Suprapubic skin (tissue), 4 donors: ENCODE data around the gene INPP5F. TPM values are rescaled to one million over a fixed set of nuclear protein-coding genes. Genes with fewer than 3 reads are reported as not detected.

Source experiments
- DNase-seq, 2 donors: peaks; one replicate each; pipeline ENCODE4 v3.0.0-alpha.2; 2019; ENCODE audit warnings: low spot score in 2 of 2
- H3K27ac ChIP-seq: fragments of 200-600 bp; sonication (generic); one replicate; pipeline ENCODE4 v1.5.1; 2019
- H3K27me3 ChIP-seq: fragments of 200-600 bp; sonication (generic); one replicate; pipeline ENCODE4 v1.5.1; 2019
- H3K36me3 ChIP-seq: fragments of 200-600 bp; sonication (generic); one replicate; pipeline ENCODE4 v1.5.1; 2019
- H3K4me1 ChIP-seq: fragments of 200-600 bp; sonication (generic); one replicate; pipeline ENCODE4 v1.5.1; 2019
- H3K4me3 ChIP-seq: fragments of 200-600 bp; sonication (generic); one replicate; pipeline ENCODE4 v1.5.1; 2019; ENCODE audit warnings: mild to moderate bottlenecking
- H3K9me3 ChIP-seq: fragments of 200-600 bp; sonication (generic); one replicate; pipeline ENCODE4 v1.5.1; 2019
- CTCF ChIP-seq, 2 donors: fragments of 200-600 bp in 1 of 2; fragments of 450-650 bp in 1 of 2; sonication (generic) in 1 of 2; IDR thresholded peaks; one replicate each; pipeline ENCODE4 v1.5.1; 2016 to 2019; ENCODE audit warnings: antibody characterized with exemption in 2 of 2, mild to moderate bottlenecking in 1 of 2, moderate library complexity in 1 of 2
- EP300 ChIP-seq: sonication (generic); formaldehyde crosslinking; IDR thresholded peaks from one replicate; pipeline ENCODE4 v1.6.1; 2017; ENCODE audit warnings: antibody characterized with exemption
- POLR2A ChIP-seq, 2 donors: fragments of 450-650 bp; IDR thresholded peaks; one replicate each; pipeline ENCODE4 v1.6.1; 2017; ENCODE audit warnings: antibody characterized with exemption in 2 of 2, mild to moderate bottlenecking in 2 of 2, moderate library complexity in 2 of 2
- POLR2AphosphoS5 ChIP-seq, 3 donors: sonication (generic); formaldehyde crosslinking; IDR thresholded peaks; one replicate each; pipeline ENCODE4 v1.6.1; 2017; ENCODE audit warnings: antibody characterized with exemption in 3 of 3
- WGBS: methylation state at CpG from one replicate; pipeline ENCODE4 v1.1.5; 2018; 5-methylcytosine and 5-hydroxymethylcytosine counted together
- total RNA-seq, 4 donors: library from RNA; depleted of rRNA; stranded (reverse); fragments of >200 nt; gene quantifications; one replicate each; pipeline ENCODE4 v1.1.0, GENCODE V29; 2016

Gene INPP5F
- total RNA-seq, 4 donors from 2014 or later = 16.1 to 38.6 (median 19.3) TPM

GRCh38 chr10:119737823-119738222, 12.0 kb downstream of the INPP5F start:
- Histone ChIP-seq H3K36me3 (no peaks in the 10 kb centered on the region), H3K4me3 (no peak overlapping the region), H3K27me3 (no peaks in the 10 kb centered on the region), H3K9me3 (no peaks in the 10 kb centered on the region), H3K4me1 (peaks cover 43% of the 10 kb centered on the region), H3K27ac (peak overlapping the region; percentile 70)
- WGBS = 31% methylated on average over 1 of the region's 1 CpG
- no peak for DNase-seq
- TF ChIP-seq CTCF (IDR thresholded peaks at IDR 0.05) (no peak), POLR2AphosphoS5 (IDR thresholded peaks at IDR 0.05) (no peak), POLR2A (IDR thresholded peaks at IDR 0.05) (no peak), EP300 (no peak)

GRCh38 chr10:119738962-119739361, 13.1 kb downstream of the INPP5F start:
- Histone ChIP-seq H3K4me1 (peaks cover 32% of the 10 kb centered on the region), H3K4me3 (no peak overlapping the region), H3K9me3 (no peaks in the 10 kb centered on the region), H3K36me3 (no peaks in the 10 kb centered on the region), H3K27ac (no peak overlapping the region), H3K27me3 (no peaks in the 10 kb centered on the region)
- DNase-seq = no peak
- 97% methylated on average over 1 of the region's 1 CpG for WGBS
- TF ChIP-seq POLR2A (IDR thresholded peaks at IDR 0.05) (no peak), CTCF (IDR thresholded peaks at IDR 0.05) (no peak), POLR2AphosphoS5 (IDR thresholded peaks at IDR 0.05) (no peak), EP300 (no peak)

DNA sequence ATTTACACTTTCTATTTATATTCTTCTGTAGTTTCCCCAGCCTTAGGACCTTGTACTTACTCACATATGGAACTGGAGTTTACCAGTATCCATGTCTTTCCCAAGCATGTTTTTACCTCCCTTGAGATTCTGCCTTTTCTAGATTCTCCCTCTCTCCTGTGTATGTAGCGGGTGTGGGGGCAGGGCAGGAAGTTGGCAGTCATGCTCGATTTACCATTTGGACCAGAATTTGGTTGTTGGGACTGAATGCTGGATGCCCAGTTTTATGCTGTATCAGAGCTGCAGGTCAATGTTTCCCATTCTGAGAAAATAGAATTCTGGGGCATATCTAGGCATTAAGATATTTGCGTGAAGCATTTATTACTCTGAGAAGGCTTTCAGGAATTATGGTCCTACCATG, 14.2 kb downstream of the INPP5F start:
- TF ChIP-seq EP300 = no peak
- no peak for TF ChIP-seq POLR2A (IDR thresholded peaks at IDR 0.05)
- TF ChIP-seq CTCF (IDR thresholded peaks at IDR 0.05) = no peak
- no peaks in the 10 kb centered on the region for H3K27me3 ChIP-seq
- WGBS = 82% methylated on average over 3 of the region's 3 CpGs
- H3K27ac ChIP-seq = no peak overlapping the region
- H3K4me3 ChIP-seq = no peak overlapping the region
- no peak for DNase-seq
- no peaks in the 10 kb centered on the region for H3K36me3 ChIP-seq
- H3K4me1 ChIP-seq = peaks cover 21% of the 10 kb centered on the region
- H3K9me3 ChIP-seq = no peaks in the 10 kb centered on the region

GRCh38 chr10:119742947-119743648, 17.2 kb downstream of the INPP5F start:
- peaks cover 8% of the 10 kb centered on the region for H3K4me1 ChIP-seq
- no peak for TF ChIP-seq EP300
- TF ChIP-seq POLR2A (IDR thresholded peaks at IDR 0.05) = no peak
- no peak for TF ChIP-seq CTCF (IDR thresholded peaks at IDR 0.05)
- TF ChIP-seq POLR2AphosphoS5 (IDR thresholded peaks at IDR 0.05) = no peak

DNA sequence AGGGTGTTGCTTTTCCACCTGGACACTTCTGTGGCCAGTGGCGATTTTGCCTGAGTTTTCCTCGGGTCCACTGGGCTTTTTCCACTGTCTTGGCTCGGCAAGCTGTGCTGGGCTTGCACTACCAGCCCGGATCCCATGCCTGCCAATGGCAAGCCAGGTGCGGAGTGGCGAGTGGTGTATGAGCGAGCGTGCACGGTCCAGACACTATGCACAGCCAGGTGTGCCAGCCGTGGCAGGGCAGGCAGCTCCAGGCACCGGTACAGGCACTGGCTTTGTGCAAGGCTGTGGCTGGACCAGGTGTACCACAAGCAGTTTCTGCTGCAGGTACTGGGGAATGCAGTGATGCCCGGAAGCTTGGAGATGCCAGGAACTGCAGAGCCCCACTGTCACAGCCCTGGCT, 22.1 kb downstream of the INPP5F start:
- H3K4me3 ChIP-seq = no peak overlapping the region
- no peak overlapping the region for H3K27ac ChIP-seq
- DNase-seq = no peak
- H3K36me3 ChIP-seq = no peaks in the 10 kb centered on the region
- no peaks in the 10 kb centered on the region for H3K27me3 ChIP-seq
- whole genome bisulfite sequencing = 97% methylated on average over 10 of the region's 12 CpGs
- no peaks in the 10 kb centered on the region for H3K9me3 ChIP-seq
- no peaks in the 10 kb centered on the region for H3K4me1 ChIP-seq
- TF ChIP-seq POLR2AphosphoS5 (IDR thresholded peaks at IDR 0.05) (no peak), CTCF (IDR thresholded peaks at IDR 0.05) (no peak)

More at GRCh38 chr10:119742947-119743648, 17.2 kb downstream of the INPP5F start:
- no peak overlapping the region for H3K4me3 ChIP-seq
- H3K27ac ChIP-seq = no peak overlapping the region
- 78% methylated on average over 8 of the region's 8 CpGs for WGBS
- DNase-seq = no peak
- no peaks in the 10 kb centered on the region for H3K9me3 ChIP-seq
- H3K27me3 ChIP-seq = no peaks in the 10 kb centered on the region
- no peaks in the 10 kb centered on the region for H3K36me3 ChIP-seq
